ENCODE data around the gene FKTN. TPM values are rescaled to one million over a fixed set of nuclear protein-coding genes. Genes with fewer than 3 reads are reported as not detected.

FKTN gene
- total RNA-seq, 1 donor from 2014 or later: 21.1 TPM

DNA sequence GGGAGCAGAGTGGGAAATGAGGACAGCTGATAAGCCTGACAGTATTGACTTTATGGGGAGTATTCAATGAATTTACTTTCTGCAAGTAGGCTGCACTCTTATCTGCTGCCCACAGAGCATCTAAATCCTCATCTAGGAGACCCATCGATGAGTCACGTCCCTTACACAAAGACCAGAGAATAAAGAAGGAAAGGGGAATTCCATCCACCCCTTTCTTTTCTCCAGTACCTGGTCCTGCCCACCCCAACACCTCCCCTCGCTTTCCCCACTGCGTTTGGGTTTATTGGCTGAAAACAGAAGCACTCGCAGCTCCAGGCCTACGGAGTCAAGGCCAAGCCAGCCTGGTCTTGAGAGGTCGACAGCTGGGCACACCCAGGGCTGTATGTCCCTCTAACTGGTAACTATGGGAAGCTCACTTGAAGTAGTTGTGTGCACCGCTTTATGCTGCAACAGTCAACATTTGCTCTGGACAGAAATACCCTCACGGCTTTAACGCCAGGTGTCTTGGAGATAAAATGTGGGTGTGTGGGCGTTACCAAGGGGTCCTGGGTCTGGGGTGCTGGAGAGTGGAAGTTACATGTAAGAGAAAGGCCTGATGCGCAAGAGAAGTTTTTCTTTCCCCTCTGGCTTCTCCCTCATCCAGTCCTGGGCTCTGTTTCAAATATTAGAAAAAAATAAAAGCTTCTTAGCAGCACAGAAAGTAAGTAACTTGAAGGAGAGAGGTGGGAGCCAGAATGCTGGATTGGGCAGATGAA lies 89.8 kb downstream of the FKTN start:
- FAIRE-seq (no peak), DNase-seq (ENCODE audit: low read depth) (peak; percentile 12)
- peaks cover 3% of the 10 kb centered on the region for H3K9me3 Mint-ChIP-seq (ENCODE audit: unreplicated experiment)
- Histone ChIP-seq H3K4me3 (ENCODE audit: insufficient read depth, low read depth, low read length) (no peak overlapping the region), H3K79me2 (ENCODE audit: insufficient read depth, low read length) (no peaks in the 10 kb centered on the region), H4K20me1 (ENCODE audit: insufficient read depth, low read length) (no peaks in the 10 kb centered on the region), H3K4me2 (ENCODE audit: low read length) (no peak overlapping the region), H3K27me3 (ENCODE audit: insufficient read depth, low read length) (no peaks in the 10 kb centered on the region), H3K9me3 (ENCODE audit: insufficient read depth, low read depth, low read length) (no peaks in the 10 kb centered on the region), H3K27ac (ENCODE audit: low read depth, low read length) (no peak overlapping the region), H2AFZ (ENCODE audit: low read depth, low read length) (no peak overlapping the region), H3K9ac (ENCODE audit: low read length) (no peak overlapping the region), H3K4me1 (ENCODE audit: insufficient read depth, low read length) (no peaks in the 10 kb centered on the region), H3K36me3 (ENCODE audit: insufficient read depth, low read length) (no peaks in the 10 kb centered on the region)
- no peaks in the 10 kb centered on the region for H3K36me3 Mint-ChIP-seq (ENCODE audit: low read depth, unreplicated experiment)
- no peak overlapping the region for H3K27ac Mint-ChIP-seq (ENCODE audit: unreplicated experiment)
- no peak overlapping the region for H3K4me3 Mint-ChIP-seq (ENCODE audit: unreplicated experiment)
- H3K27me3 Mint-ChIP-seq (ENCODE audit: low read depth, unreplicated experiment): peaks cover 2% of the 10 kb centered on the region
- H3K4me1 Mint-ChIP-seq (ENCODE audit: low read depth, unreplicated experiment): no peaks in the 10 kb centered on the region
- TF ChIP-seq, protein P1, sequence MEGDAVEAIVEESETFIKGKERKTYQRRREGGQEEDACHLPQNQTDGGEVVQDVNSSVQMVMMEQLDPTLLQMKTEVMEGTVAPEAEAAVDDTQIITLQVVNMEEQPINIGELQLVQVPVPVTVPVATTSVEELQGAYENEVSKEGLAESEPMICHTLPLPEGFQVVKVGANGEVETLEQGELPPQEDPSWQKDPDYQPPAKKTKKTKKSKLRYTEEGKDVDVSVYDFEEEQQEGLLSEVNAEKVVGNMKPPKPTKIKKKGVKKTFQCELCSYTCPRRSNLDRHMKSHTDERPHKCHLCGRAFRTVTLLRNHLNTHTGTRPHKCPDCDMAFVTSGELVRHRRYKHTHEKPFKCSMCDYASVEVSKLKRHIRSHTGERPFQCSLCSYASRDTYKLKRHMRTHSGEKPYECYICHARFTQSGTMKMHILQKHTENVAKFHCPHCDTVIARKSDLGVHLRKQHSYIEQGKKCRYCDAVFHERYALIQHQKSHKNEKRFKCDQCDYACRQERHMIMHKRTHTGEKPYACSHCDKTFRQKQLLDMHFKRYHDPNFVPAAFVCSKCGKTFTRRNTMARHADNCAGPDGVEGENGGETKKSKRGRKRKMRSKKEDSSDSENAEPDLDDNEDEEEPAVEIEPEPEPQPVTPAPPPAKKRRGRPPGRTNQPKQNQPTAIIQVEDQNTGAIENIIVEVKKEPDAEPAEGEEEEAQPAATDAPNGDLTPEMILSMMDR (IDR thresholded peaks at IDR 0.05; ENCODE audit: insufficient read depth, low read depth, low read length): no peak
- TF ChIP-seq EZH2 (IDR thresholded peaks at IDR 0.05; ENCODE audit: insufficient read depth, low read length): no peak

DNA sequence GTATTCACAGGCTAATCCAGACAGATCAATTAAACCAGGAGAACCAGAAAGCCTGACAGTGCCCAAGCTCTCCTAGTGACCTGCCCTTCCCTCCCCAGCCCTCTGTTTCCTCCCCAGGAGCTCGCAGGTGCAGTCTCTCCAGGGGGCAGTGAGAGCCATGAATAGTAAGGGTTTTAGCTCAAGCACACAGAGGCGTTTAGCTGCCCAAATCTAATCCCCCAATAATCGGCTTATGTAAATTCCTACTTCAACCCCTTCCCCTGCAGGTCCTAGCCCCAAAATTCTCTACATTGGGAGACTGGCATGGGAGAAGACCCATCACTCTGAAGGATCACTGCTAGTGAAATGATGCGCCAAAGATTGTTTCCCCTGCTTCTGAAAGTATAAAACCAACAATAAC lies 93.9 kb downstream of the FKTN start:
- H2AFZ ChIP-seq (ENCODE audit: low read depth, low read length): no peak overlapping the region
- Mint-ChIP-seq H3K27ac (ENCODE audit: unreplicated experiment) (no peak overlapping the region), H3K27me3 (ENCODE audit: low read depth, unreplicated experiment) (peaks cover 19% of the 10 kb centered on the region), H3K4me1 (ENCODE audit: low read depth, unreplicated experiment) (no peaks in the 10 kb centered on the region), H3K36me3 (ENCODE audit: low read depth, unreplicated experiment) (no peaks in the 10 kb centered on the region), H3K4me3 (ENCODE audit: unreplicated experiment) (no peak overlapping the region), H3K9me3 (ENCODE audit: unreplicated experiment) (peaks cover 3% of the 10 kb centered on the region)
- DNase-seq (ENCODE audit: low read depth): no peak
- TF ChIP-seq EZH2 (IDR thresholded peaks at IDR 0.05; ENCODE audit: insufficient read depth, low read length): no peak
- TF ChIP-seq, protein P1 (IDR thresholded peaks at IDR 0.05; ENCODE audit: insufficient read depth, low read depth, low read length): no peak
- H3K36me3 ChIP-seq (ENCODE audit: insufficient read depth, low read length): no peaks in the 10 kb centered on the region
- FAIRE-seq: no peak
- no peak overlapping the region for H3K9ac ChIP-seq (ENCODE audit: low read length)
- H3K27ac ChIP-seq (ENCODE audit: low read depth, low read length): no peak overlapping the region
- no peaks in the 10 kb centered on the region for H3K79me2 ChIP-seq (ENCODE audit: insufficient read depth, low read length)
- H3K4me1 ChIP-seq (ENCODE audit: insufficient read depth, low read length): peaks cover 5% of the 10 kb centered on the region
- no peaks in the 10 kb centered on the region for H4K20me1 ChIP-seq (ENCODE audit: insufficient read depth, low read length)
- no peaks in the 10 kb centered on the region for H3K9me3 ChIP-seq (ENCODE audit: insufficient read depth, low read depth, low read length)
- H3K4me2 ChIP-seq (ENCODE audit: low read length): no peak overlapping the region
- H3K4me3 ChIP-seq (ENCODE audit: insufficient read depth, low read depth, low read length): no peak overlapping the region
- H3K27me3 ChIP-seq (ENCODE audit: insufficient read depth, low read length): peaks cover 7% of the 10 kb centered on the region
